Measurements from ENCODE around the gene NDUFS8.

The NDUFS8 gene

DNA sequence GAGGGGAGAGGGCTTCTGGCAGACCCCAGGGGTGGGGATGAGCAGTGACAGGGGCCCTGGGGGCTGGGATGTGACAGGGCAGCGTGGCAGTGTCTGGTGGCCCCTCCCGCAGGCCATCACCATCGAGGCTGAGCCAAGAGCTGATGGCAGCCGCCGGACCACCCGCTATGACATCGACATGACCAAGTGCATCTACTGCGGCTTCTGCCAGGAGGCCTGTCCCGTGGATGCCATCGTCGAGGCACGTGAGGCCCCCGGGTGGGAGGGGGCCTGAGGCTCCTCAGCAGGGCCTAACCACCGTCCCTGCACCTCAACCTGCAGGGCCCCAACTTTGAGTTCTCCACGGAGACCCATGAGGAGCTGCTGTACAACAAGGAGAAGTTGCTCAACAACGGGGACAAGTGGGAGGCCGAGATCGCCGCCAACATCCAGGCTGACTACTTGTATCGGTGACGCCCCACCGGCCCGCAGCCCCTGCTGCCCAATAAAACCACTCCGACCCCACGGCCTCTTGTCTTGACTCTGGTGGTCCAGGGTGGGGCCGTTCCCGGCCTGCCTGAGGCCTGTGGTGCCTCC, 5.7 kb downstream of the NDUFS8 start:
- no peak for DNase-seq (ENCODE audit: low read depth)

DNA sequence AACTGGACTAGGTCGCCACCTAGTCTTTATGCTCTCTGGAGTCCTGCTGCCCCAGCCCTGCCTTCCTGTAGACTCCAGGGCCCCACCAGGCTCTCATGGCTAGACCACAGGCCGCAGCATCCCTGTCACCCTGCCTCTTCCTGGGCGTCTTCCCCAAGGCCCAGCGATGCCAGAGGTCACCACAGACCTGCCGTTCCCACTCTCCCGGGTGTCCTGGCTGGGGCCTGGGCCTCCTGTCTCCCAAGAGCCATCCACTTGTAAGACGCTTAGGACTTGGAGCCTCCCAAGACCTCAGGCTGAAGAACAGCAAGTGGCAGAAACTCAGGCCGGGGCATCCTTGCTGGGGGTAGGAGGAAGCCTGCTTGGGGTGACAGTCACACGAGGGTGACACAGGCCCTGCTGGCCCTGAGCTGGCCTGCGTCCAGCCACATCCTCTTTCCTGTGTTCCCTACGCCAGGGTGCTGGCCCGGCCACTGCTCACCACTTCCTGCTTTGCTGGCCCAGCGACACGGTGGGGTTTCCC, 6.3 kb downstream of the NDUFS8 start:
- DNase-seq (ENCODE audit: low read depth), result no peak

DNA sequence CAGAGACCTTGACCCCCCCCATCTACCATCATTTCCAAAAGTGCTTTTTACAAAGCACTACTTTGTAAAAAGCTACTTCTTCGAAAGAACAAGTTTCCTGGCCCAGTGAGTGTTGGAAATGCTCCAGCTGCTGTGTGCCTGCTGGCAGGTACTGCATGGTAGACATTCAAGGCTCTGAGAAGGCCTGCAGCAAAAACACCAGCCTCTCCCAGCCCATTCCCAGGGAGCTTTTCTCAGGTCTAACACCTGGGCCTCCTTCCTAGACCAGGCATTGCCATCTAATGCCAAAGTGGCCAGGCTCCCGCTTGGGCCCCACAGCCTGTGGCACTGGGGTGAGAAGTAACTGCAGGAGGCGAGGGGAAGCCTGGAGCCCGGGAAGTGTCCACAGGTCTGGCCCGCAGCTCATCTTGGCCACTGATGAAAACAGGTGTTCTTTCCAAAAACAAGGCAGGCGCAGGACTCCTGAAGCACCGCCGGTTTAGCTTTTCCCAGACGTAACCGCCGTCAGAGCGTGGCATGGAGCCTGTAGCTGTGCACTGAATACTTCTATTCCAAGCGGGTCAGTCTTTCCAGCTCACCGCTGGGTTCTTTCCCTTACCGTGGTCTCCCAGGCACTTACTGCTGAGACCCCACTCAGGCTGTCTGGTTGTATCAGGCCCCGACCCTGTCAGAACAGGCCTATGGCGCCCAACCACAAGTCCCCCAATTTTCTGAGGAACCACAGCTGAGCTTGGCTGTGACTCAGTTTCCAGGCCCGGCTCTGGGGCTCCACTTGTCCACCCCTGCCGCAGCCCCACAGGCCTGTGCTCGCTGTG, 7.1 kb downstream of the NDUFS8 start:
- no peak for DNase-seq (ENCODE audit: low read depth)

DNA sequence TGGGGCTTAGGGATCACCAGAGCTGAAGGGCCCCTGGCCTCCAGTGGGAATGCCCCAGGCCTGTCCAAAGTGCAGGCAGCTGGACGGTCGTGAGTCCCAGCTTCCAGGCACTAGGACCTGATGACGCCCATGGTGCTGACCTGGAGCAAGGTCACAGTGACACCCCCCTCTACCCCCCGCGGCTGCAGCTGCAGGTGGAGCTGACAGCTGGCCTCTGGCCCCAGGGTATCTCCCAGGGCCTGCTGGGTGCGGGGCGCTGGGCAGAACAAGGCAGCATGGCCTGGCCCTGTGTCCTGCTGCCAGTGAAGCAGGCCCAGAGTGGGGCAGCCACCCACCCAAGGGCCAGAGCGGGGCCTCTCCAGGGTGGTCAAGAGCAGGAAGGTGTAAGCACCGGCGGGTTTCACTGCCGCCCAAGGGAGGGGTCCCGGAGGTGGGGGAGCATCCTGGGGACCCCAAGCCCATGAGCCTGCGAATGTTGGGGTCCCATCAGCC, 7.8 kb downstream of the NDUFS8 start:
- DNase-seq (ENCODE audit: low read depth), result no peak

DNA sequence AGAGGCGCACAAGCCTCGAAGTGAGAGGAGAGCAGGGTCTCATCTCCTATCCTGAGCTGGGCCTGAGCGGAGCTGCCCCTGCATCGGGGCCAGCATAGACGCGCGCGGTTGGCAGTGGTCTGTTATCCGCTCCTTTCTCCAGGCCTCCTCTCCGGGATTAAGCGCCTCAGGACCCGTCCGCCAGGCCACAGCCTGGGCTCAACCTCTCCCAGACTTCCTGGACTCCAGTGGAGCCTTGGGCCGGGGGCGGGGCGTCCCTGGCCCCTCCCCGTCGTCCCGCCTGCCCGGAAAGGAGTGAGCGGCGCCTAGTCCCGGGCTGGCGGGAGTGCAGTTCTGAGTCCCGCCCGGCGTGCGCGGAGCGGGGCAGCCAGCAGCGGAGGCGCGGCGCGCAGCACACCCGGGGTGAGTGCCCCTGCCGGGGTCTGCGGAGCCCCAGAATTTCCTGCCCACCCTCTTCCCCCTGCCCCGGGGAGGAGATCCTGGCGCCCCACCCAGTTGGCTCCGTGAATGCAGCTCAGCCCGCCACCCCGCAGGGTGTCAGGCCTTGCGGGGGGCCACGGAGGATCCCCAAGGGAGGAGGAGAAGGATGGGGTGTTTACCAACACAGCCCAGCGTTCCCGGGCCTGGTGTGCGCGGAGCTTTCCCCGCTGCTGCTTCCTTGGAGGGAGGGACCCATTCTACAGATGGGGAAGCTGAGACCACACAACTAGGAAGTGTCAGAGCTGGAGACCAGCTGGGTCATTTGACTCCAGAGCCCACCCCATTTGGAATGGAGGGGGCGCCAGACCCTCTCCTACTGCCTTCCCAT, 8.4 kb downstream of the NDUFS8 start, which contains the start of gene TCIRG1:
Gene TCIRG1 (plus strand): TSS at position 308 of the 808 bp plus-strand sequence. CDS start 2,247 bp downstream, outside the sequence.
- DNase-seq (ENCODE audit: low read depth), result no peak

GRCh38 chr11:68039526-68040086, 9.1 kb downstream of the NDUFS8 start:
- DNase-seq (ENCODE audit: low read depth), result no peak

DNA sequence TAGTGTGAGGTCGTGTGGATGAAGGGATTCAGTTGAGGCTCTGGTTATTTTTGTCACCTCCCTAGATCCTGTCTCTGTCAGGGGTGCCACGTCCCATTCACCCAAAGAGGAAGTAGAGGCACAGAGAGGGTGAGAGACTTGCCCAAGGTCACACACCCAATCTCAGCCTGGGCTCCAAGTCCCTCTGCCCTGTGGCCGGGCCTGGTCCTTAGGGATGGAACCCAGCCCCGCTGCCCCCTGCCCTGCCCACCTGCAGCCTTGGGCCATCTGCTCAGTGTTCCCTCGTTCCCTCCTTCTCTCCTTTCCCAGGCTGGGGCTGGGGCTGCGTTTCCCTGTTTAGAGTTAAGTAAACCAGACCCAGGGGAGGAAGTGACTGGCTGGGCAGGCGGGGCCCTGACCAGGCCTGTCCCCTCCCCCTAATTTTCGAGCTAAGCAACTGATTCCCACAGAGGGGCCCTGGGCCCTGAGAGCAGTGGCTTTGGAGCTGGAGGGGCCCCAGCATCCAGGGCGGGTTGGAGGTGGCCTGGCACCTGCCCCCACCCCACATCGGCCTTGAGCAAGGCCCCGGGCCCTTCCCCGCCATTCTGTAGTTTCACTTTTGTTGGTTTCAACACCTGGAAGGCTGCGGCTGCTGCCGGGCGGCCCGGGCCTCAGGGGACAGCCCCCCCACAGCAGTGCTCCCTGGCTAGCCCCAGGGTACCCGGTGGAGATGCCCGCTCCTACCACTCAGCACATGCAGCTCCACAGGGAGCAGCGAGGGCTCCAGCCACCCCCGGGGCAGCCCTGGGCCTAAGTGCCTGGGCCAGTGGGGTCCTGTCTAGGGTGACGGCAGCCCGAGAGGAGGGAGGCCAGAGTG, 9.8 kb downstream of the NDUFS8 start:
- no peak for DNase-seq (ENCODE audit: low read depth)

GRCh38 chr11:68040957-68041591, 10.6 kb downstream of the NDUFS8 start:
- no peak for DNase-seq (ENCODE audit: low read depth)

DNA sequence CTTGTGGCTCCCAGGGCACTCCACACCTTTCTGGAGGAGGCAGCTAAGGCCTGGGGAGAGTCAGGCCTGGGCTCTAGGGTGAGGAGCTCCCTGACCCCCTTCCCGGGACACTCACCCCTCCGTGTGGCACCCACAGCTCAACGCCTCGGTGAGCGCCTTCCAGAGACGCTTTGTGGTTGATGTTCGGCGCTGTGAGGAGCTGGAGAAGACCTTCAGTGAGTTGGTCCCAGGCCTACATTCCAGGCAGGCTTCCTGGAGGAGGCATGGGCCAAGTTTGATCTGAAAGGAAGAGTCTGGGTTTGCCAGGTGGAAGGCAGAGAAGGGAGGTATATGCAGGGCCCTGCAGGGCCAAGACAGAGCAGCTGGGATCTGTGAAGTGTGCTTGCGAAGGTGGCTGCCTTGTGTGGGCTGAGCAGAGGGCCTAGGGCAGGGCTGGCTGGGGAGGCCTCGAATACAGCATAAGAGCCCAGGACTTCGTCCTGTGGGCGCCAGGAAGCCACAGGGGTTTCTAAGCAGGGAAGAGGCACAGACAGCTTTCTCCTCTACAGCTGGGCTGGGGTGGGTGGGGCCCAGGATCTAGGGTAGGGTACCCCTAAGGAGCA, 11.2 kb downstream of the NDUFS8 start:
- DNase-seq (ENCODE audit: low read depth), result no peak

DNA sequence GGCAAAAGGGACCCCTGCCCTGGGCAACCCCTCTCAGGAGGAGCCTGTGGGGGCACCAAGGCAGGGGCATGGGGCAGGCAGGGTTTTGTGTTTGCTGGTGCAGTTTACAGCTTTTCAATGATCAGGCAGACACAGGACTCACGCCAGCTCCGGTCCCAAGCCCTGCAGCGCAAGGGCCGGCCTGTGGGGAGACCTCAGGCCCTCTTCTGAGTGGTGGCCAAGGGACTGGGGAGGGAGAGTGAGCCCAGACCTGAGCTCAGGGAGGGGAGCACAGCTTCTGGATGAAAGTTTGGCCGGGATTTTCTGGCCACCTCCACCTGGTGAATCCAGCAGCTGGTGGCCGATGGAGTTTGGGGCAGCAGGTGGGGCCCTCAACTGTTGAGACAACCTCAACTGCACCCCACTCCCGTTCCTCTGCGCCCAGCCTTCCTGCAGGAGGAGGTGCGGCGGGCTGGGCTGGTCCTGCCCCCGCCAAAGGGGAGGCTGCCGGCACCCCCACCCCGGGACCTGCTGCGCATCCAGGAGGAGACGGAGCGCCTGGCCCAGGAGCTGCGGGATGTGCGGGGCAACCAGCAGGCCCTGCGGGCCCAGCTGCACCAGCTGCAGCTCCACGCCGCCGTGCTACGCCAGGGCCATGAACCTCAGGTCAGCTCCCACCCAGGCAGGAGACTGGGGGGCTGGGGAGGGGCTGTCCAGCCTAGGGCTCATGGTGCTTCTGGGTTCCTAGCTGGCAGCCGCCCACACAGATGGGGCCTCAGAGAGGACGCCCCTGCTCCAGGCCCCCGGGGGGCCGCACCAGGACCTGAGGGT, 11.9 kb downstream of the NDUFS8 start:
- no peak for DNase-seq (ENCODE audit: low read depth)

DNA sequence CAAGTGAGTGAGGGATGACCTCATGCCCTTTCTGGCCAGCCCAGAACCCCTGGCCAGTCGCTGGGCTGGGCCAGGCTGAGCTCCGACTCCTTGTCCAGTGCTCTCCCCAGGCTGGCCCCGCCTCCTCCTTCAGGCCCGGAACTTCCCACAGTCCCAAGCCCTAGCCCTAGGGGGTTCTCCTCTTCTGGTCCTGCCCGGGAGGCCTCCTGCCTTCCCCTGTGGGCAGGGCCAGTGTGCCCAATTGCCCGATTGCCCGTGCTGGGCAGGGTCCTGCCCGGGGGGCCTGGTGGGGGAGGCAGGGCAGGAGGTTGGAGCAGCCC, 12.5 kb downstream of the NDUFS8 start:
- no peak for DNase-seq (ENCODE audit: low read depth)

- DNase-seq (ENCODE audit: low read depth), result no peak
Observed at GRCh38 chr11:68043349-68044144, 13.1 kb downstream of the NDUFS8 start.

- no peak for DNase-seq (ENCODE audit: low read depth)
Observed at GRCh38 chr11:68044145-68044813, 13.8 kb downstream of the NDUFS8 start.

GRCh38 chr11:68044898-68045351, 14.4 kb downstream of the NDUFS8 start:
- DNase-seq (ENCODE audit: low read depth), result no peak

DNA sequence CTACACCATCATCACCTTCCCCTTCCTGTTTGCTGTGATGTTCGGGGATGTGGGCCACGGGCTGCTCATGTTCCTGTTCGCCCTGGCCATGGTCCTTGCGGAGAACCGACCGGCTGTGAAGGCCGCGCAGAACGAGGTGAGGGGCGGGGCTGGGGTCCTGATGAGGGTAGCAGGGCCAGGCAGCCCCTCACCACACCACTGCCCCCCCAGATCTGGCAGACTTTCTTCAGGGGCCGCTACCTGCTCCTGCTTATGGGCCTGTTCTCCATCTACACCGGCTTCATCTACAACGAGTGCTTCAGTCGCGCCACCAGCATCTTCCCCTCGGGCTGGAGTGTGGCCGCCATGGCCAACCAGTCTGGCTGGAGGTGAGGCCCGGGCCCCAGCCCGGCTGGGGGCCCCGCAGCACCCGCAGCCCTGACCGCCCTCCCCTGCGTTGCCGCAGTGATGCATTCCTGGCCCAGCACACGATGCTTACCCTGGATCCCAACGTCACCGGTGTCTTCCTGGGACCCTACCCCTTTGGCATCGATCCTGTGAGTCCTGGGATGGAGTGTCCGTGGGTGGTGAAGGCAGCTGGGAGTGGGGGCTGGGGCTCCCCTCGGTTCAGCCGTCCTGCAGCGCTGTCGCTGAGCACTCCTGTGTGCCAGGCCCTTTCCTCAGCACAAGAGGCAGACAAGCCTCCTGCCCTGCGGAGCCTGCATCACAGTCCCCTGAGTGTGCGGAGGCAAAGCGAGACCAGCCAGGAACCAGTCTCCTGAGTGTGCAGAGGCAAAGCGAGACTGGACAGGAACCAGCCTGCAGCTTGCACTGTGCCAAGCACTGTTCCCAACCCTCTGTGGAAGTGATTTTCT, 17.2 kb downstream of the NDUFS8 start:
- no peak for DNase-seq (ENCODE audit: low read depth)

DNA sequence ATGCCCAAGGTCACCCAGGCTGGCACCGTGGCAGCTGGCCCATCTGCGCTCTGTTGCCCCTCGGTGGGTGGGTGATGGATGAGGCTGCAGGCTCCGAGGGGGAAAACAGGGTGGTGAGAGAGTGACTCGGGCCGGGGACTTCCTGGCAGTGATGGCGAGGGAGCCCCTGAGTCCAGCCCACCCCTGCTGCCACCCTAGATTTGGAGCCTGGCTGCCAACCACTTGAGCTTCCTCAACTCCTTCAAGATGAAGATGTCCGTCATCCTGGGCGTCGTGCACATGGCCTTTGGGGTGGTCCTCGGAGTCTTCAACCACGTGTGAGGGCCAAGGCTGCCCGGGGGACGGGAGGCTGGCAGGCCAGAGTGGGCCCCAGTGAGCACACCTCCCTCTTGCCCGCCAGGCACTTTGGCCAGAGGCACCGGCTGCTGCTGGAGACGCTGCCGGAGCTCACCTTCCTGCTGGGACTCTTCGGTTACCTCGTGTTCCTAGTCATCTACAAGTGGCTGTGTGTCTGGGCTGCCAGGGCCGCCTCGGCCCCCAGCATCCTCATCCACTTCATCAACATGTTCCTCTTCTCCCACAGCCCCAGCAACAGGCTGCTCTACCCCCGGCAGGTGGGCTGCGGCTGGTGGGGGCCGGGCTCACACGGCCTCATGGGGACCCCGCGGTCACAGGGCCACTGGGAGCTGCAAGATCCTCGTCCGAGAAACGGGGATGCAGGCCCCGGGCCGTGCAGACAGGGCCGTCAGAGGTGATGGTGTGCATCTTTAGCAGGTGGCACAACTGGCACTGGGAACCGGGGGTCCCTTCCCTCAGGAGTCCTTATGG, 18.4 kb downstream of the NDUFS8 start:
- DNase-seq (ENCODE audit: low read depth), result no peak
